ENCODE measurements around the gene SLC30A10. TPM values are rescaled to one million over a fixed set of nuclear protein-coding genes. Genes with fewer than 3 reads are reported as not detected.

The SLC30A10 gene
- total RNA-seq, 1 experiment from 2014 or later: 0.26 TPM

DNA sequence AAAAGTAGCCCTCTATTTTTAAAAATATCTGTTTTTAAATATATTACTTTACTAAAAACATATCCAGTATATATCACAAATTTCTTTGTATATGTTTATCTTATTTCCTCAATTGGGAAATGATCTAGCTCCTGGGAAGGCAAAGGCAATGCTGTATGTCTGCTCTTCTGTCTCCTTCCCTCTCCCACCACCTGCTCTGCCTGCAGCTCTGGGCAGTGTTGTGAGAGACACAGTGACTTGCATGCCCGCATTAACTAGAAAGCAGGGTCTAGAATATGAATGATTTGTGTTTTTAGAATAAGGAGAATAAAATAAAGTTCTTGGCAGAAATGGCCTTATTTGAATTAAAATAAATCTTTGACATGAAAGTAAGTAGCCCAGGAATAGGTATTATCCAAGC, 11.1 kb downstream of the SLC30A10 start:
- H3K9me3 Mint-ChIP-seq: no peaks in the 10 kb centered on the region
- H3K27ac Mint-ChIP-seq: no peak overlapping the region
- ChIA-PET CTCF (no interaction called here), POLR2A (interaction anchor here (0.7 kb wide), 1 partner anchor 161 kb away, joined by 9 read pairs; no protein-coding TSS in a partner anchor)
- H3K27me3 Mint-ChIP-seq (ENCODE audit: low read depth): no peaks in the 10 kb centered on the region; the same call in 1 of the 2 replicates
- no peaks in the 10 kb centered on the region for H3K36me3 Mint-ChIP-seq
- no peak for TF ChIP-seq ETV6 (CRISPR knock-in tag; IDR thresholded peaks at IDR 0.05)
- TF ChIP-seq, protein P1, sequence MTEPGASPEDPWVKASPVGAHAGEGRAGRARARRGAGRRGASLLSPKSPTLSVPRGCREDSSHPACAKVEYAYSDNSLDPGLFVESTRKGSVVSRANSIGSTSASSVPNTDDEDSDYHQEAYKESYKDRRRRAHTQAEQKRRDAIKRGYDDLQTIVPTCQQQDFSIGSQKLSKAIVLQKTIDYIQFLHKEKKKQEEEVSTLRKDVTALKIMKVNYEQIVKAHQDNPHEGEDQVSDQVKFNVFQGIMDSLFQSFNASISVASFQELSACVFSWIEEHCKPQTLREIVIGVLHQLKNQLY (CRISPR knock-in tag; IDR thresholded peaks at IDR 0.05): no peak
- no peak for TF ChIP-seq JUN (CRISPR knock-in tag; IDR thresholded peaks at IDR 0.05)
- no peak for TF ChIP-seq TEAD1 (CRISPR knock-in tag; IDR thresholded peaks at IDR 0.05)
- TF ChIP-seq NR1H2 (CRISPR knock-in tag; IDR thresholded peaks at IDR 0.05): no peak
- no peak for TF ChIP-seq RELA (CRISPR knock-in tag; IDR thresholded peaks at IDR 0.05; ENCODE audit: borderline replicate concordance)
- no peak for TF ChIP-seq ZNF138 (CRISPR knock-in tag; conservative IDR thresholded peaks at IDR 0.05)
- TF ChIP-seq EMX1 (CRISPR knock-in tag; IDR thresholded peaks at IDR 0.05): no peak
- TF ChIP-seq, protein P2, sequence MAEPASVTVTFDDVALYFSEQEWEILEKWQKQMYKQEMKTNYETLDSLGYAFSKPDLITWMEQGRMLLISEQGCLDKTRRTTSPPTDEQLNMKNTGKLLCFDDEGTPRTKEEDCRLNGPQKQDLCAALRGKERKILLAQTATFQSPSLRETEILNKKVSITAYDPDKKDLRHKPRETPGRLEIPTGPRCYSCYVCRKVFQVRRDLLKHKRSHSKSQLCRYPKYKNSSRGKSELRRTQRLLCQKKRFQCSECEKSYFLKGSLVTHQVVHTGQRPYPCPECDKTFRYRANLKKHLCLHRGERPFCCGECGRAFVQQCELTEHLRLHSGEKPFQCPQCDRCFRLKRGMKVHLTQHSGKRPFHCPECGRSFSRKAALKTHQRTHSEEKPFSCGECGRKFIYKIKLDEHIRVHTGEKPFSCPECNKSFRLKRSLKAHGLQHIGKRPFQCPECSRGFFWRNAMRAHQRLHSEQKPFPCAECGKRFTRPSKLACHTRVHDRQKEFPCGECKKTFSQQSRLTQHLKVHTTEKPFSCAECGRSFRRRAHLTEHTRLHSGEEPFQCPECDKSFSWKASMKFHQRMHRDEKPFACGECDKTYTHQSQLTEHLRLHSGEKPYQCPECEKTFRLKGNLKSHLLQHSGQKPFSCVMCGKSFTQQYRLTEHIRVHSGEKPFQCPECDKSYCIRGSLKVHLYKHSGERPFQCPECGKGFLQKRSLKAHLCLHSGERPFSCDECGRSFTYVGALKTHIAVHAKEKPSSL (CRISPR knock-in tag; conservative IDR thresholded peaks at IDR 0.05): no peak
- no peak for TF ChIP-seq SMAD4 (CRISPR knock-in tag; IDR thresholded peaks at IDR 0.05)
- TF ChIP-seq FOXK1 (CRISPR knock-in tag; IDR thresholded peaks at IDR 0.05): no peak
- TF ChIP-seq ZNF423 (CRISPR knock-in tag; IDR thresholded peaks at IDR 0.05): no peak
- TF ChIP-seq GABPB1 (CRISPR knock-in tag; IDR thresholded peaks at IDR 0.05): no peak
- TF ChIP-seq ZMAT4 (CRISPR knock-in tag; IDR thresholded peaks at IDR 0.05): no peak
- TF ChIP-seq, protein P3, sequence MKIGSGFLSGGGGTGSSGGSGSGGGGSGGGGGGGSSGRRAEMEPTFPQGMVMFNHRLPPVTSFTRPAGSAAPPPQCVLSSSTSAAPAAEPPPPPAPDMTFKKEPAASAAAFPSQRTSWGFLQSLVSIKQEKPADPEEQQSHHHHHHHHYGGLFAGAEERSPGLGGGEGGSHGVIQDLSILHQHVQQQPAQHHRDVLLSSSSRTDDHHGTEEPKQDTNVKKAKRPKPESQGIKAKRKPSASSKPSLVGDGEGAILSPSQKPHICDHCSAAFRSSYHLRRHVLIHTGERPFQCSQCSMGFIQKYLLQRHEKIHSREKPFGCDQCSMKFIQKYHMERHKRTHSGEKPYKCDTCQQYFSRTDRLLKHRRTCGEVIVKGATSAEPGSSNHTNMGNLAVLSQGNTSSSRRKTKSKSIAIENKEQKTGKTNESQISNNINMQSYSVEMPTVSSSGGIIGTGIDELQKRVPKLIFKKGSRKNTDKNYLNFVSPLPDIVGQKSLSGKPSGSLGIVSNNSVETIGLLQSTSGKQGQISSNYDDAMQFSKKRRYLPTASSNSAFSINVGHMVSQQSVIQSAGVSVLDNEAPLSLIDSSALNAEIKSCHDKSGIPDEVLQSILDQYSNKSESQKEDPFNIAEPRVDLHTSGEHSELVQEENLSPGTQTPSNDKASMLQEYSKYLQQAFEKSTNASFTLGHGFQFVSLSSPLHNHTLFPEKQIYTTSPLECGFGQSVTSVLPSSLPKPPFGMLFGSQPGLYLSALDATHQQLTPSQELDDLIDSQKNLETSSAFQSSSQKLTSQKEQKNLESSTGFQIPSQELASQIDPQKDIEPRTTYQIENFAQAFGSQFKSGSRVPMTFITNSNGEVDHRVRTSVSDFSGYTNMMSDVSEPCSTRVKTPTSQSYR (CRISPR knock-in tag; IDR thresholded peaks at IDR 0.05): no peak
- TF ChIP-seq CTCF (IDR thresholded peaks at IDR 0.05): no peak
- TF ChIP-seq, protein P4, sequence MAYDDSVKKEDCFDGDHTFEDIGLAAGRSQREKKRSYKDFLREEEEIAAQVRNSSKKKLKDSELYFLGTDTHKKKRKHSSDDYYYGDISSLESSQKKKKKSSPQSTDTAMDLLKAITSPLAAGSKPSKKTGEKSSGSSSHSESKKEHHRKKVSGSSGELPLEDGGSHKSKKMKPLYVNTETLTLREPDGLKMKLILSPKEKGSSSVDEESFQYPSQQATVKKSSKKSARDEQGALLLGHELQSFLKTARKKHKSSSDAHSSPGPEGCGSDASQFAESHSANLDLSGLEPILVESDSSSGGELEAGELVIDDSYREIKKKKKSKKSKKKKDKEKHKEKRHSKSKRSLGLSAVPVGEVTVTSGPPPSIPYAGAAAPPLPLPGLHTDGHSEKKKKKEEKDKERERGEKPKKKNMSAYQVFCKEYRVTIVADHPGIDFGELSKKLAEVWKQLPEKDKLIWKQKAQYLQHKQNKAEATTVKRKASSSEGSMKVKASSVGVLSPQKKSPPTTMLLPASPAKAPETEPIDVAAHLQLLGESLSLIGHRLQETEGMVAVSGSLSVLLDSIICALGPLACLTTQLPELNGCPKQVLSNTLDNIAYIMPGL (CRISPR knock-in tag; IDR thresholded peaks at IDR 0.05): no peak
- no peak for TF ChIP-seq NFYB (CRISPR knock-in tag; conservative IDR thresholded peaks at IDR 0.05; ENCODE audit: low read depth)
- no peak for TF ChIP-seq ZBTB43 (CRISPR knock-in tag; IDR thresholded peaks at IDR 0.05)
- no peak for TF ChIP-seq MYBL2 (CRISPR knock-in tag; IDR thresholded peaks at IDR 0.05)
- no peak overlapping the region for H3K4me3 Mint-ChIP-seq
- DNase-seq (ENCODE audit: low spot score) (no peak), ATAC-seq (no peak)
- no peaks in the 10 kb centered on the region for H3K4me1 Mint-ChIP-seq

Data from WTC11 (cell line).